HepG2 (cell line): Measurements from ENCODE around the gene C1S. TPM values are rescaled to one million over a fixed set of nuclear protein-coding genes. Genes with fewer than 3 reads are reported as not detected.
A peak's percentile ranks its signal among the peaks of the same experiment; 100 is the strongest.

ENCODE experiments used
- CAMTA2 ChIP-seq: sonication (generic); formaldehyde crosslinking; IDR thresholded peaks from 2 replicates; pipeline ENCODE4 v1.4.0; 2020; ENCODE audit warnings: mild to moderate bottlenecking, missing genetic modification reagents, borderline replicate concordance
- DMAP1 ChIP-seq: IDR thresholded peaks from 2 replicates; pipeline ENCODE4 v1.6.1; 2016
- EP300 ChIP-seq, 3 experiments: sonication (generic) in 1 of 3; formaldehyde crosslinking in 1 of 3; IDR thresholded peaks; 2 replicates each; pipeline versions ENCODE4 v1.5.1 to v1.6.1; 2011 to 2020; ENCODE audit warnings: low read depth in 2 of 3, low read length in 2 of 3, borderline replicate concordance in 1 of 3, improper control_type of control experiment in 1 of 3, mild to moderate bottlenecking in 1 of 3, missing genetic modification reagents in 1 of 3, moderate library complexity in 1 of 3
- JARID2 ChIP-seq: sonication (generic); formaldehyde crosslinking; IDR thresholded peaks from 2 replicates; pipeline ENCODE4 v1.8.1; 2023; ENCODE audit warnings: missing genetic modification reagents, inconsistent platforms; ENCODE audit not compliant: insufficient replicate concordance
- KMT2B ChIP-seq: IDR thresholded peaks from 2 replicates; pipeline ENCODE4 v1.6.1; 2016; ENCODE audit warnings: missing genetic modification reagents, missing compliant biosample characterization
- MLLT10 ChIP-seq: sonication (generic); formaldehyde crosslinking; IDR thresholded peaks from 2 replicates; pipeline ENCODE4 v1.4.0; 2020; ENCODE audit warnings: missing genetic modification reagents
- NFE2L1 ChIP-seq: sonication (generic); formaldehyde crosslinking; IDR thresholded peaks from 2 replicates; pipeline ENCODE4 v1.4.0; 2020; ENCODE audit warnings: missing genetic modification reagents, mild to moderate bottlenecking, borderline replicate concordance
- PAXIP1 ChIP-seq: sonication (generic); formaldehyde crosslinking; conservative IDR thresholded peaks from 2 replicates; pipeline ENCODE4 v1.4.0; 2020; ENCODE audit warnings: mild to moderate bottlenecking, missing genetic modification reagents, moderate library complexity
- RARA ChIP-seq: IDR thresholded peaks from 2 replicates; pipeline ENCODE4 v1.6.1; 2016; ENCODE audit warnings: missing genetic modification reagents, missing compliant biosample characterization
- SNAPC4 ChIP-seq: sonication (generic); formaldehyde crosslinking; IDR thresholded peaks from 2 replicates; pipeline ENCODE4 v1.4.0; 2020; ENCODE audit warnings: mild to moderate bottlenecking, missing genetic modification reagents
- SP4 ChIP-seq: sonication (generic); formaldehyde crosslinking; IDR thresholded peaks from 2 replicates; pipeline ENCODE4 v1.8.1; 2023; ENCODE audit warnings: mild to moderate bottlenecking, missing genetic modification reagents
- YEATS4 ChIP-seq: sonication (generic); formaldehyde crosslinking; IDR thresholded peaks from 2 replicates; pipeline ENCODE4 v1.4.0; 2020; ENCODE audit warnings: missing genetic modification reagents, borderline replicate concordance
- ZNF512 ChIP-seq: sonication (generic); formaldehyde crosslinking; IDR thresholded peaks from 2 replicates; pipeline ENCODE4 v1.4.0; 2020; ENCODE audit warnings: mild to moderate bottlenecking, missing genetic modification reagents
- ZNF687 ChIP-seq: sonication (generic); formaldehyde crosslinking; IDR thresholded peaks from 2 replicates; pipeline ENCODE4 v1.5.1; 2020; ENCODE audit warnings: mild to moderate bottlenecking, missing genetic modification reagents, moderate library complexity
- polyA plus RNA-seq, 8 experiments: library from polyadenylated mRNA; depleted of rRNA in 3 of 8; stranded (reverse) in 7 of 8; unstranded in 1 of 8; fragments of >200 nt; fragmentation: Illumina TruSeq in 4 of 8; extraction: Trizol in 4 of 8; gene quantifications; 2 replicates each; pipeline versions ENCODE4 v1.2.1 to v1.2.3, GENCODE V29; 2011 to 2016; ENCODE audit warnings: low read depth in 4 of 8, missing spikeins in 1 of 8, mixed read lengths in 1 of 8; ENCODE audit not compliant: insufficient read depth in 1 of 8
- total RNA-seq, 5 experiments: library from RNA; depleted of rRNA; stranded (reverse); fragments of >200 nt; fragmentation: Illumina TruSeq; extraction: Trizol; gene quantifications; 2 replicates each; pipeline ENCODE4 v1.2.3, GENCODE V29; 2016; ENCODE audit warnings: low read depth in 1 of 5

Gene C1S
- total and polyA plus RNA-seq, 2 of the 13 experiments (the other 11 are each of a cell fraction or from before 2014, with no cell fraction given), result 14.5 to 18.2 TPM

- TF ChIP-seq PAXIP1 (CRISPR knock-in tag), result no peak
- no peak for TF ChIP-seq CAMTA2 (CRISPR knock-in tag)
- TF ChIP-seq RARA, result 0 out of 2 replicates have a peak, but pooled peaks have one; percentile 9
- TF ChIP-seq SP4, result peak; percentile 52
- TF ChIP-seq MLLT10 (CRISPR knock-in tag), result no peak
- TF ChIP-seq DMAP1 (CRISPR knock-in tag), result 0 out of 2 replicates have a peak, but pooled peaks have one; percentile 5
- no peak for TF ChIP-seq KMT2B
- 0 out of 2 replicates have a peak, but pooled peaks have one; percentile 34 for TF ChIP-seq ZNF512 (CRISPR knock-in tag)
- TF ChIP-seq SNAPC4, result no peak
- TF ChIP-seq EP300 (IDR thresholded peaks at IDR 0.05; ENCODE audit: low read depth in 2 of 2, low read length in 2 of 2), result peak in 1 of 2 experiments; percentile 37; a peak in 1 of 4 replicates
- peak; percentile 66 for TF ChIP-seq EP300 (CRISPR knock-in tag; IDR thresholded peaks at IDR 0.05; ENCODE audit: borderline replicate concordance)
- no peak for TF ChIP-seq YEATS4
- TF ChIP-seq NFE2L1 (CRISPR knock-in tag), result peak; percentile 97
- TF ChIP-seq ZNF687, result peak; percentile 57
- TF ChIP-seq JARID2, result peak; percentile 34
These were observed at the start of gene C1S (continued) for GRCh38 chr12:7060353-7060954.
